LNCAP (cell line): ENCODE results near the gene ZNF710.

ENCODE experiments used
- CTCF ChIP-seq: fragments of 450-650 bp; IDR thresholded peaks from 2 replicates; pipeline ENCODE4 v1.5.1; 2017; ENCODE audit warnings: mild to moderate bottlenecking

ZNF710 gene

GRCh38 chr15:90015749-90016148 is 14.6 kb downstream of the ZNF710 start:
- TF ChIP-seq CTCF, result no peak

GRCh38 chr15:90016721-90017120 is 15.6 kb downstream of the ZNF710 start:
- TF ChIP-seq CTCF, result no peak

- no peak for TF ChIP-seq CTCF
Observed at GRCh38 chr15:90018216-90018831, 17.2 kb downstream of the ZNF710 start.

GRCh38 chr15:90019611-90020010 is 18.5 kb downstream of the ZNF710 start:
- no peak for TF ChIP-seq CTCF

GRCh38 chr15:90020021-90020735 is 19.1 kb downstream of the ZNF710 start:
- no peak for TF ChIP-seq CTCF

- no peak for TF ChIP-seq CTCF
Observed at GRCh38 chr15:90020936-90021507, 19.9 kb downstream of the ZNF710 start.

GRCh38 chr15:90022345-90022744 is 21.2 kb downstream of the ZNF710 start:
- no peak for TF ChIP-seq CTCF
